Smooth muscle cell (in vitro differentiated cells): ENCODE results near the gene TPBGL. TPM values are rescaled to one million over a fixed set of nuclear protein-coding genes. Genes with fewer than 3 reads are reported as not detected.

Source experiments
- DNase-seq: peaks from one replicate; lab custom pipeline; 2025; ENCODE audit not compliant: unreplicated experiment; lab: John Stamatoyannopoulos, UW
- H2AFZ ChIP-seq: fragments of 200-600 bp; sonication (generic); 2 replicates; pipeline ENCODE4 v1.6.0; 2016; ENCODE audit warnings: antibody characterized with exemption, low read depth, mild to moderate bottlenecking
- H3F3A ChIP-seq: fragments of 200-600 bp; sonication (generic); 2 replicates; pipeline ENCODE4 v1.6.0; 2017; ENCODE audit warnings: antibody characterized with exemption, low read depth
- H3K27ac ChIP-seq: fragments of 200-600 bp; sonication (generic); 2 replicates; pipeline ENCODE4 v1.5.1; 2016; ENCODE audit warnings: low read depth, mild to moderate bottlenecking
- H3K27me3 ChIP-seq: fragments of 200-600 bp; sonication (generic); 2 replicates; pipeline ENCODE4 v1.6.1; 2016; ENCODE audit warnings: low read depth, mild to moderate bottlenecking
- H3K36me3 ChIP-seq: fragments of 200-600 bp; sonication (generic); 2 replicates; pipeline ENCODE4 v1.5.1; 2016; ENCODE audit warnings: low read depth
- H3K4me1 ChIP-seq: fragments of 200-600 bp; sonication (generic); 2 replicates; pipeline ENCODE4 v1.5.1; 2016; ENCODE audit warnings: low read depth
- H3K4me2 ChIP-seq: fragments of 200-600 bp; sonication (generic); 2 replicates; pipeline ENCODE4 v1.6.0; 2016; ENCODE audit warnings: mild to moderate bottlenecking
- H3K4me3 ChIP-seq: fragments of 200-600 bp; sonication (generic); 2 replicates; pipeline ENCODE4 v1.5.1; 2016; ENCODE audit warnings: mild to moderate bottlenecking
- H3K79me2 ChIP-seq: fragments of 200-600 bp; sonication (generic); 2 replicates; pipeline ENCODE4 v1.6.0; 2016; ENCODE audit warnings: low read depth, mild to moderate bottlenecking
- H3K9ac ChIP-seq: fragments of 200-600 bp; sonication (generic); 2 replicates; pipeline ENCODE4 v1.6.0; 2016; ENCODE audit warnings: low read depth
- H3K9me3 ChIP-seq: fragments of 200-600 bp; sonication (generic); replicated peaks from 2 replicates; pipeline ENCODE4 v1.5.1; 2016; ENCODE audit warnings: low read depth
- H4K20me1 ChIP-seq: fragments of 200-600 bp; sonication (generic); 2 replicates; pipeline ENCODE4 v1.6.0; 2016; ENCODE audit warnings: low read depth
- WGBS: methylation state at CpG from one replicate; pipeline ENCODE4 v1.1.7; 2016; ENCODE audit warnings: low lambda C conversion rate; 5-methylcytosine and 5-hydroxymethylcytosine counted together
- polyA plus RNA-seq: library from polyadenylated mRNA; unstranded; fragments of >200 nt; fragmentation: Nextera tagmentation; extraction: Ambion mirVana; gene quantifications from 2 replicates; pipeline ENCODE4 v1.2.1, GENCODE V29; 2016
- total RNA-seq: library from RNA; depleted of rRNA; stranded (reverse); fragments of >200 nt; gene quantifications from 2 replicates; pipeline ENCODE4 v1.2.3, GENCODE V29; 2014
- TF ChIP-seq, protein P1 (sequence below): fragments of 200-600 bp; sonication (generic); IDR thresholded peaks from 2 replicates; pipeline ENCODE4 v1.5.1; 2017; ENCODE audit warnings: borderline replicate concordance, mild to moderate bottlenecking, antibody characterized with exemption; ENCODE audit not compliant: insufficient read depth, poor library complexity, severe bottlenecking

The TPBGL gene
- total and polyA plus RNA-seq, 2 experiments from 2014 or later: 0.62 to 0.81 TPM

DNA sequence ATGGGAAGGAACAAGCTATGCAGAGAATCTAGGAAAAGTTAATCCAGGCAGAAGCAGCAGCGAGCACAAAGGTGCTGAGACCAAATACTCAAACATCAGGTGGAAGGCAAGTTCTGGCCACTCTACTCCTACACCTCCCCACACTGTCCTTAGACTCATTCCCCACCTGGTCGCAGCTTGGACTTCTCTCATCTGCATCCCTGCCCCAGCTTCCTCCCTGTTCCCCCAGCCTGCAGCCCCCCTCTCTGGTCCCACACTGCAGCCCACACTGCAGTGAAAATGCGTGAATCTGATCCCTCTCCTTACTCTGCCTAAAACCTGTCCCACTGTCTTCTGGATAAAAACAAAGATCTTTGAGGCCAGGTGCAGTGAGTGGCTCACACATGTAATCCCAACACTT, 9.1 kb downstream of the TPBGL start:
- Histone ChIP-seq H3K9ac (no peak overlapping the region), H3K79me2 (no peaks in the 10 kb centered on the region), H3K4me3 (no peak overlapping the region), H3K9me3 (no peaks in the 10 kb centered on the region), H3K4me2 (no peak overlapping the region), H3F3A (no peaks in the 10 kb centered on the region), H3K4me1 (no peaks in the 10 kb centered on the region), H4K20me1 (no peaks in the 10 kb centered on the region), H2AFZ (no peak overlapping the region), H3K36me3 (no peaks in the 10 kb centered on the region), H3K27me3 (peaks cover 5% of the 10 kb centered on the region), H3K27ac (no peak overlapping the region)
- 75% methylated on average over 3 of the region's 3 CpGs for WGBS
- TF ChIP-seq, protein P1, sequence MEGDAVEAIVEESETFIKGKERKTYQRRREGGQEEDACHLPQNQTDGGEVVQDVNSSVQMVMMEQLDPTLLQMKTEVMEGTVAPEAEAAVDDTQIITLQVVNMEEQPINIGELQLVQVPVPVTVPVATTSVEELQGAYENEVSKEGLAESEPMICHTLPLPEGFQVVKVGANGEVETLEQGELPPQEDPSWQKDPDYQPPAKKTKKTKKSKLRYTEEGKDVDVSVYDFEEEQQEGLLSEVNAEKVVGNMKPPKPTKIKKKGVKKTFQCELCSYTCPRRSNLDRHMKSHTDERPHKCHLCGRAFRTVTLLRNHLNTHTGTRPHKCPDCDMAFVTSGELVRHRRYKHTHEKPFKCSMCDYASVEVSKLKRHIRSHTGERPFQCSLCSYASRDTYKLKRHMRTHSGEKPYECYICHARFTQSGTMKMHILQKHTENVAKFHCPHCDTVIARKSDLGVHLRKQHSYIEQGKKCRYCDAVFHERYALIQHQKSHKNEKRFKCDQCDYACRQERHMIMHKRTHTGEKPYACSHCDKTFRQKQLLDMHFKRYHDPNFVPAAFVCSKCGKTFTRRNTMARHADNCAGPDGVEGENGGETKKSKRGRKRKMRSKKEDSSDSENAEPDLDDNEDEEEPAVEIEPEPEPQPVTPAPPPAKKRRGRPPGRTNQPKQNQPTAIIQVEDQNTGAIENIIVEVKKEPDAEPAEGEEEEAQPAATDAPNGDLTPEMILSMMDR: no peak
- no peak for DNase-seq

DNA sequence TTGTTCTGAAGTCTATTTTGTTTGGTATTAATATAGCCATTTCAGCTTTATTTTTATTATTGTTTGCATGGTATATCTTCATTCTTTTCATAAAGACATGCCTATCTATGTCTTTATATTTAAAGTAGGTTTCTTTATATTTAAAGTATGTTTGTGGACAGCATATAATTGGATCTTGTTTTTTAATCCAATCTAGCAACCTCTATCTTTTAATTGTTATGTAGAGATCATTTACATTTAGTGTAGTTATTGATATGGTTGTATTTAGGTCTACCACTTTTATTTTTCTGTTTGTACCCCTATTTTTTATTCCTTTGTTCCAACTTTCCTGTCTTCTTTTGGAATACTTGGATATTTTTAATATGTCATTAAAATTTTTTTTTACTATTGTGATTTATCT, 13.8 kb downstream of the TPBGL start:
- Histone ChIP-seq H3K4me1 (no peaks in the 10 kb centered on the region), H3K27me3 (no peaks in the 10 kb centered on the region), H3F3A (no peaks in the 10 kb centered on the region), H3K4me3 (no peak overlapping the region), H3K36me3 (no peaks in the 10 kb centered on the region), H4K20me1 (no peaks in the 10 kb centered on the region), H2AFZ (no peak overlapping the region), H3K9ac (no peak overlapping the region), H3K27ac (no peak overlapping the region), H3K9me3 (no peaks in the 10 kb centered on the region), H3K4me2 (no peak overlapping the region), H3K79me2 (no peaks in the 10 kb centered on the region)
- DNase-seq: no peak
- TF ChIP-seq, protein P1: no peak

DNA sequence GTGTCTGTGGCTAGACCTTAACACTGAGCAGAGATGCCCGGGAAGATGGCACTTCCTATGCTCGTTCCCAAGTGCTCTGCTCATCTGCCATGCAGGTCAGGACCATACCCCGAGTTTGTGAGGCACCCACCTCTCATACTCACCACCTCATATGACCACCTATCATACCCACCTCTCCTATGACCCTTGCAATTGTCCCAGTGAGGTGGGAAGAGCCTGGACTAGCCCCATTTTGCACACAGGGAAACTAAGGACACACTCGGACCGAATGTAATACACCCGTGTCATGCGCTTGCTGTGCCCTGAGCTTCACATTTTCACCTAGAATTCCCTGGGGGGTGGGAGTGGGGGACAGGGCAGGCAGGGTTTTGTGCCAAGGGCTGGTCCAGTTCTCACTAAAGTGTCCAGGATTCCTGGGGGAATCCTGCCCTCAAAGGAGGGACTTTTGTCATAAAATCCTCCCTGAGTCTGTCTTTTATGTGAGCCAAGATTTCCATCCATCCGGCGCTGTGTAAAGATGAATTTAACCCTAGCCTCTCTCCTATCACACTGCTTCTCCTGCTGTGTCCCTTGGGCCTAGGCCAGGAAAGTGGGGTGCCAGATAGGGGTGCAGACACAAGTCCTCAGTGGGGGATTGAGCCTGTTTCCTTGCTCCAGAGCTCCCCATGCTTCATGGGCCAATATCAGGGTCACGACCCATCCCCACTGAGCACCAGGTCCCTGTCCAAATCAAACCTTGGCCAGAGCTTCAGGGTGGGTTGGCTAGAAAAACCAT, 20.0 kb downstream of the TPBGL start:
- no peak overlapping the region for H3K4me2 ChIP-seq
- H3K36me3 ChIP-seq: no peaks in the 10 kb centered on the region
- TF ChIP-seq, protein P1: no peak
- no peaks in the 10 kb centered on the region for H4K20me1 ChIP-seq
- no peaks in the 10 kb centered on the region for H3F3A ChIP-seq
- no peak overlapping the region for H2AFZ ChIP-seq
- no peaks in the 10 kb centered on the region for H3K9me3 ChIP-seq
- no peak overlapping the region for H3K27ac ChIP-seq
- H3K9ac ChIP-seq: no peak overlapping the region
- H3K4me3 ChIP-seq: no peak overlapping the region
- H3K79me2 ChIP-seq: no peaks in the 10 kb centered on the region
- no peak for DNase-seq
- 77% methylated on average over 10 of the region's 10 CpGs for WGBS
- no peaks in the 10 kb centered on the region for H3K4me1 ChIP-seq
- H3K27me3 ChIP-seq: no peaks in the 10 kb centered on the region

DNA sequence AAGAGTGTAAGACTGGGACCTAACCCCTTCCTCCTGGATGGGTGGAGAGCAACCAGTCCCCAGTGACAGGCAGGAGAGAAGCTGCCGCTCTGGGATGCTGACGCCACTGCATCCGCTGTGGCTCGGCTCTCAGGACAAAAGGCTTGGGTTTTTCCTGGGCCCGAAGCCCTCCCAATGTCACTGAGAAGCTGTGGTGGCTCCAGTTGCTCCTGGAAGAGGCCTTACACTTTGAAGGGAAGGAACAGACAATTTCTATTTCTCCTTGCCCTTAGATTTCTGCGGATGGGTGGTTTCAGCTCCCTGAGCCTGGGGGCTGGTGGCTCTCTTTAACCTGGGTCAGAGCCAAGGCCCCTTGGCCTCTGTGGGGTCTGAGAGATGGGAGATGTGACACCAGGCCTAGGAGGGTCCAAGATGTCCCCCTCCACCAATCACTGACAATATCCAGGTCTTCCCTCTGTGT, 21.4 kb downstream of the TPBGL start:
- Histone ChIP-seq H3K27ac (no peak overlapping the region), H3K27me3 (no peaks in the 10 kb centered on the region), H3K4me1 (no peaks in the 10 kb centered on the region), H3F3A (no peaks in the 10 kb centered on the region), H3K4me3 (no peak overlapping the region), H3K79me2 (no peaks in the 10 kb centered on the region), H3K4me2 (no peak overlapping the region), H3K36me3 (no peaks in the 10 kb centered on the region), H3K9ac (no peak overlapping the region), H2AFZ (no peak overlapping the region), H4K20me1 (no peaks in the 10 kb centered on the region), H3K9me3 (no peaks in the 10 kb centered on the region)
- TF ChIP-seq, protein P1: no peak
- no peak for DNase-seq
- WGBS: 94% methylated on average over 6 of the region's 6 CpGs
